Central memory CD8-positive, alpha-beta T cell (primary cell): ENCODE measurements around the gene CD84.

ENCODE experiments used
- ATAC-seq: fragments of 150-1000 bp; cut with Tn5 transposase; replicated peaks from 2 replicates; pipeline ENCODE4 v1.10.0; 2022; ENCODE audit warnings: mild to moderate bottlenecking, moderate FRiP score, moderate number of reproducible peaks; ENCODE audit not compliant: poor library complexity, severe bottlenecking; ENCODE audit errors: extremely low read depth
- DNase-seq, 2 donors: peaks; one replicate each; pipeline ENCODE4 v3.0.0; 2021; ENCODE audit warnings: low spot score in 2 of 2
- H3K27ac Mint-ChIP-seq: one replicate; pipeline ENCODE4 v1.8.0; 2022; ENCODE audit warnings: low read depth, mild to moderate bottlenecking, moderate library complexity, mixed read lengths
- H3K27me3 Mint-ChIP-seq: one replicate; pipeline ENCODE4 v1.8.0; 2022; ENCODE audit warnings: mixed read lengths
- H3K36me3 Mint-ChIP-seq: one replicate; pipeline ENCODE4 v1.8.0; 2022; ENCODE audit warnings: mild to moderate bottlenecking, moderate library complexity, mixed read lengths; ENCODE audit not compliant: insufficient read depth
- H3K4me1 Mint-ChIP-seq: one replicate; pipeline ENCODE4 v1.8.0; 2022; ENCODE audit warnings: mixed read lengths
- H3K4me3 Mint-ChIP-seq: one replicate; pipeline ENCODE4 v1.8.0; 2022; ENCODE audit warnings: mild to moderate bottlenecking, moderate library complexity, mixed read lengths
- H3K9me3 Mint-ChIP-seq: one replicate; pipeline ENCODE4 v1.8.0; 2022; ENCODE audit warnings: mixed read lengths

Gene CD84

DNA sequence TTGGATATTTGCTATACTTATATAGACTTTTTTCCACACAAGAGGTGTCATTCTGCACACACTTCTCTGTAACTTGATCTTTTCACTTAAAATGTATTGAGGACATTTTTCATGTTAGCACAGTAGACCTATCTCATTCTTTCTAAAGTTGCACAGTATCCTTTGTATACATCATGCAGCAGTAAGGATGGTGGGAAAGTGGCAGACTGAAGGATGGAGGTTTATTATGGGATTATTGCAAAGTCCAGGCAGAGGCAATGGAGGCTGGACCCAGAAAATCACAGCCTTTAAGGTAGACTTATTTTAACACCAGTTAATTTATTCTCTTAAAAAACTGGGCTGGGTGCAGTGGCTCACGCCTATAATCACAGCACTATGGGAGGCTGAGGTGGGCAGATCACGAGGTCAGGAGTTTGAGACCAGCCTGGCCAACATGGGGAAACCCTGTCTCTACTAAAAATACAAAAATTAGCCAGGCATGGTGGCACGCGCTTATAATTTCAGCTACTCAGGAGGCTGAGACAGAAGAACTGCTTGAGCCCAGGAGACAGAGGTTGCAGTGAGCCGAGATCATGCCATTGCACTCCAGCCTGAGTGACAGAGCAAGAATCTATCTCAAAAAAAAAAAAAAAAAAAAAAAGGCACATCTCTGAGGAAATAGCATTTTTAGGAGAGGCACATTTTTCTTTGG is 41.8 kb upstream of the CD84 start:
- DNase-seq (no peak), ATAC-seq (no peak)
- peaks cover 62% of the 10 kb centered on the region for H3K4me1 Mint-ChIP-seq
- peaks cover 12% of the 10 kb centered on the region for H3K36me3 Mint-ChIP-seq
- H3K27ac Mint-ChIP-seq, result peak overlapping the region; percentile 30
- H3K9me3 Mint-ChIP-seq, result no peaks in the 10 kb centered on the region
- no peak overlapping the region for H3K4me3 Mint-ChIP-seq
- no peaks in the 10 kb centered on the region for H3K27me3 Mint-ChIP-seq

GRCh38 chr1:160619742-160620277 is 40.5 kb upstream of the CD84 start:
- Mint-ChIP-seq H3K27me3 (no peaks in the 10 kb centered on the region), H3K4me3 (no peak overlapping the region)

GRCh38 chr1:160618763-160619274 is 39.5 kb upstream of the CD84 start:
- H3K4me1 Mint-ChIP-seq, result peaks cover 39% of the 10 kb centered on the region
- DNase-seq (no peak), ATAC-seq (peak; percentile 42)
- H3K27ac Mint-ChIP-seq, result peak overlapping the region; percentile 39
- H3K9me3 Mint-ChIP-seq, result no peaks in the 10 kb centered on the region
- no peak overlapping the region for H3K4me3 Mint-ChIP-seq
- H3K36me3 Mint-ChIP-seq, result peaks cover 12% of the 10 kb centered on the region
- no peaks in the 10 kb centered on the region for H3K27me3 Mint-ChIP-seq

More at GRCh38 chr1:160619742-160620277, 40.5 kb upstream of the CD84 start:
- peaks cover 49% of the 10 kb centered on the region for H3K4me1 Mint-ChIP-seq
- DNase-seq, result no peak
- no peaks in the 10 kb centered on the region for H3K9me3 Mint-ChIP-seq
- no peak for ATAC-seq
- peaks cover 12% of the 10 kb centered on the region for H3K36me3 Mint-ChIP-seq
- H3K27ac Mint-ChIP-seq, result no peak overlapping the region

DNA sequence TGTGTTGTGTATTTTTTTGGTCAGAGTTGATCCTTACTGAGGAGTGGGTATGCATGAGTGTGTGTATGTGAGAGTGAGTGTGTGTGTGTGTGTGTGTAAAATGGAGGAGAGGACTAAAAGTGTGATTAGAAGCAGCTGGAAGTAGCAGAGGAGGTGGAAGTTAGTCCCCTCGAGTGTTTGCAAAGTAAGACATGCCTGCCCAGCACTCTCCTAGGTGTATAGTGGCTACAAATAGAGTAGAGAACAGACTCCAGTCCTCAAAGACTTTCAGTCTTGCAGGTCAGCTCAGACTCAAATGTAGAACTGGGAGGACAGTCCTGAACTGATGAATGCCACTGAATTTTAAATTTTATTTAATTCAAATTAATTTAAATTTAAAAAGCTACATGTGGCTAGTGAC is 39.0 kb upstream of the CD84 start:
- H3K4me1 Mint-ChIP-seq, result peaks cover 34% of the 10 kb centered on the region
- ATAC-seq, result no peak
- peaks cover 12% of the 10 kb centered on the region for H3K36me3 Mint-ChIP-seq
- no peaks in the 10 kb centered on the region for H3K9me3 Mint-ChIP-seq
- no peaks in the 10 kb centered on the region for H3K27me3 Mint-ChIP-seq
- DNase-seq, result no peak
- H3K4me3 Mint-ChIP-seq, result no peak overlapping the region
- peak overlapping the region; percentile 20 for H3K27ac Mint-ChIP-seq

- DNase-seq, result no peak
- Mint-ChIP-seq H3K4me3 (no peak overlapping the region), H3K4me1 (peaks cover 19% of the 10 kb centered on the region), H3K36me3 (peaks cover 28% of the 10 kb centered on the region), H3K27ac (no peak overlapping the region), H3K27me3 (no peaks in the 10 kb centered on the region), H3K9me3 (no peaks in the 10 kb centered on the region)
- ATAC-seq, result no peak
Observed at GRCh38 chr1:160615660-160616059, 36.4 kb upstream of the CD84 start.

DNA sequence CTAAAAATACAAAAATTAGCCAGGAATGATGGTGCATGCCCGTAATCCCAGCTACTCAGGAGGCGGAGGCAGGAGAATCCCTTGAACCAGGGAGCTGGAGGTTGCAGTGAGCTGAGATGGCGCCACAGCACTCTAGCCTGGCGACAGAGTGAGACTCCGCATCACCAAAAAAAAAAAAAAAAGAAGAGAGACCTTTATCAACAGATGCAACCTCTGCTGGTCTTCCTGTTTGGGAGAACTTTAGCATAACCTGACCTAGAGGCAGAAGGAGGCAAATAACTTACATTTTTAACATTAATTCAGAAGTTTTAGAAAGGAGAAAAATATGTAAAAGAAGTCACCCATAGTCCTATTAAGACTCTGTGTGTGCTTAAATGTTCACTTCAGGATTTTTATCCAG is 35.1 kb upstream of the CD84 start:
- H3K4me3 Mint-ChIP-seq, result no peak overlapping the region
- no peaks in the 10 kb centered on the region for H3K27me3 Mint-ChIP-seq
- H3K4me1 Mint-ChIP-seq, result peaks cover 19% of the 10 kb centered on the region

GRCh38 chr1:160612613-160613218 is 33.4 kb upstream of the CD84 start:
- Mint-ChIP-seq H3K27me3 (no peaks in the 10 kb centered on the region), H3K4me3 (no peak overlapping the region), H3K36me3 (peaks cover 32% of the 10 kb centered on the region), H3K27ac (no peak overlapping the region), H3K4me1 (peaks cover 5% of the 10 kb centered on the region), H3K9me3 (no peaks in the 10 kb centered on the region)
- no peak for DNase-seq
- no peak for ATAC-seq

More for the DNA sequence above, 35.1 kb upstream of the CD84 start:
- H3K36me3 Mint-ChIP-seq, result peaks cover 33% of the 10 kb centered on the region
- no peak overlapping the region for H3K27ac Mint-ChIP-seq
- no peak for ATAC-seq
- no peak for DNase-seq
- no peaks in the 10 kb centered on the region for H3K9me3 Mint-ChIP-seq

DNA sequence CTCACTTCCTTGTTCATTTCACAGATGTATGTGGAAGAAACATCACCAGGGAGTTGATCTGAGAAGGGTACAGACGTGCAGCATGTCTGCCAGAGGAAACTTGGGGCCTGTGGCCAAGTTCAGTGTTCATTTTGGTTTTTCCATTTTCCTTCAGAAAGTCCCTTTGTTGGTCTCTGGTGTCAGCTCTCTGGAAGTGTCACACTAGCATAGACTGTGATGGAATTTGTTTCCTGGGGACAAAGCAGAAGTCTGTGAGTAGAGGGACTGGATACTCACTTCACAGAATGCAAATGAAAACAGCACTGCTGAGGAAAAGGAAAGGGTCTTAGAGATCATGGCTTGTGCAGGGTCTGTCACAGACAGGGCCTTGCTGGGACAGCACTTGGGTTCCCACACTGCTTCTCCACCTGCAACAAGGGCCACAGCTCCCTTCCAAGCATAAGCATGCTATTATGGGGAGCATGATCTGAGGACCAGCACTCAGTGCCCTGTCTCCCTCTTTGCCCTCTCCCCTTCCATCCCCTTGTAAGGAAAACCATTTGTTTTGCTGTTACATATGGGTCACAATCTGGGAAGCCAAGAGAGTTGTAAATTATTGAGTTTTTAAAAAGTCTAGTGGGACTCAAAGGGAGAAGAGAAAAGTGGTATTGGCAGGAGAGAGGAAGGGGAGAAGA is 31.4 kb upstream of the CD84 start:
- H3K27ac Mint-ChIP-seq, result no peak overlapping the region

GRCh38 chr1:160608941-160609340 is 29.6 kb upstream of the CD84 start:
- peaks cover 32% of the 10 kb centered on the region for H3K4me1 Mint-ChIP-seq

More for the DNA sequence above, 31.4 kb upstream of the CD84 start:
- H3K4me1 Mint-ChIP-seq, result peaks cover 25% of the 10 kb centered on the region
- H3K4me3 Mint-ChIP-seq, result no peak overlapping the region
- DNase-seq, result no peak
- H3K36me3 Mint-ChIP-seq, result peaks cover 36% of the 10 kb centered on the region
- no peaks in the 10 kb centered on the region for H3K9me3 Mint-ChIP-seq
- ATAC-seq, result no peak
- no peaks in the 10 kb centered on the region for H3K27me3 Mint-ChIP-seq

DNA sequence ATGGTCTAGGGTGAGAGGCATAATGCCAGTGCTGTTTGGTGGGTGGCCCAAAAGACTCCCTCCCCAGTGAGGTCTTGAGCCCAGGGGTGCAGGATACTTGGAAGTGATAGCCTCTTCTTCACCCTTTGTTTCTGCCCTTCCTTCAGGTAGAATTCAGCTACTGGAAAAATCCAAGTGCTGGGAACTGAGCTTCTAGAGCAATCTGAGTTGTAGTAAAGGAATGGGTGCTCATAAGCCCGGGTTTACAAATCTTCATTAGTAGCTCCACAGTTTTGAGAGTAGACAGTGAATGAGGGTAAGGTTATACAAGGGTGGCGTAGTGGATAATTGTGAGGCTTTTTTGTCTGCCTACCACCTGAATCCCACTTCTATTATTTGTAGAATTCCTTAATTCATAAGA is 29.2 kb upstream of the CD84 start:
- no peaks in the 10 kb centered on the region for H3K9me3 Mint-ChIP-seq
- no peak for DNase-seq
- no peaks in the 10 kb centered on the region for H3K27me3 Mint-ChIP-seq
- H3K4me3 Mint-ChIP-seq, result no peak overlapping the region
- ATAC-seq, result no peak
- peaks cover 34% of the 10 kb centered on the region for H3K36me3 Mint-ChIP-seq
- peaks cover 32% of the 10 kb centered on the region for H3K4me1 Mint-ChIP-seq
- no peak overlapping the region for H3K27ac Mint-ChIP-seq

More at GRCh38 chr1:160608941-160609340, 29.6 kb upstream of the CD84 start:
- H3K27me3 Mint-ChIP-seq, result no peaks in the 10 kb centered on the region
- H3K27ac Mint-ChIP-seq, result no peak overlapping the region
- ATAC-seq (no peak), DNase-seq (no peak)
- peaks cover 34% of the 10 kb centered on the region for H3K36me3 Mint-ChIP-seq
- H3K9me3 Mint-ChIP-seq, result no peaks in the 10 kb centered on the region
- no peak overlapping the region for H3K4me3 Mint-ChIP-seq

DNA sequence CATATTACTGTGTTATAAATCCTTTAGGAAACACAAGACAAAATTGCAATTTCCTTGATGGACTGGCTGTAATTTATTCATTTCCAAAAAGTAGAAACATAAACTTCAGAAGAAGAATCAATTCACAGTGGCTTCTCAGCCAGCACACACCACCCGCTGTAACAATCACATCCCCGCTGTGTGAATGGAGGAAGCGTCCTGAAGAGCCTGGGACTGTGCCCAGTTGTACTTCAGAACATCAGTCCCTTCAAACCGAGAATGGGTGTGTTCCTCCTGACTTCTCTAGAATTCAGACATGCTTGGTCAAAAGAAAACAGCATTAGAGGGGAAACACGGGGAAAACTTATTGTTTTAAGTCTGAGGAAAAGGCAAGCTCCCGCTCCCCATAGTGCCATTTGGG is 28.8 kb upstream of the CD84 start:
- H3K4me3 Mint-ChIP-seq, result no peak overlapping the region
- H3K36me3 Mint-ChIP-seq, result peaks cover 34% of the 10 kb centered on the region
- no peak for DNase-seq
- no peaks in the 10 kb centered on the region for H3K27me3 Mint-ChIP-seq
- peaks cover 32% of the 10 kb centered on the region for H3K4me1 Mint-ChIP-seq
- H3K9me3 Mint-ChIP-seq, result peaks cover 3% of the 10 kb centered on the region
- ATAC-seq, result no peak
- no peak overlapping the region for H3K27ac Mint-ChIP-seq

GRCh38 chr1:160607672-160608032 is 28.4 kb upstream of the CD84 start:
- H3K4me3 Mint-ChIP-seq, result no peak overlapping the region
- ATAC-seq, result no peak
- H3K4me1 Mint-ChIP-seq, result peaks cover 28% of the 10 kb centered on the region

More at GRCh38 chr1:160607672-160608032, 28.4 kb upstream of the CD84 start:
- no peak for DNase-seq
- Mint-ChIP-seq H3K36me3 (peaks cover 31% of the 10 kb centered on the region), H3K27ac (peak overlapping the region; percentile 89), H3K27me3 (no peaks in the 10 kb centered on the region), H3K9me3 (peaks cover 7% of the 10 kb centered on the region)
